ENCODE results near the gene RGS17. TPM values are rescaled to one million over a fixed set of nuclear protein-coding genes. Genes with fewer than 3 reads are reported as not detected.

Gene RGS17
- total and polyA plus RNA-seq, 2 of the 13 experiments (the other 11 are each of a cell fraction or from before 2014, with no cell fraction given), result 0.04 TPM; not detected in 1

DNA sequence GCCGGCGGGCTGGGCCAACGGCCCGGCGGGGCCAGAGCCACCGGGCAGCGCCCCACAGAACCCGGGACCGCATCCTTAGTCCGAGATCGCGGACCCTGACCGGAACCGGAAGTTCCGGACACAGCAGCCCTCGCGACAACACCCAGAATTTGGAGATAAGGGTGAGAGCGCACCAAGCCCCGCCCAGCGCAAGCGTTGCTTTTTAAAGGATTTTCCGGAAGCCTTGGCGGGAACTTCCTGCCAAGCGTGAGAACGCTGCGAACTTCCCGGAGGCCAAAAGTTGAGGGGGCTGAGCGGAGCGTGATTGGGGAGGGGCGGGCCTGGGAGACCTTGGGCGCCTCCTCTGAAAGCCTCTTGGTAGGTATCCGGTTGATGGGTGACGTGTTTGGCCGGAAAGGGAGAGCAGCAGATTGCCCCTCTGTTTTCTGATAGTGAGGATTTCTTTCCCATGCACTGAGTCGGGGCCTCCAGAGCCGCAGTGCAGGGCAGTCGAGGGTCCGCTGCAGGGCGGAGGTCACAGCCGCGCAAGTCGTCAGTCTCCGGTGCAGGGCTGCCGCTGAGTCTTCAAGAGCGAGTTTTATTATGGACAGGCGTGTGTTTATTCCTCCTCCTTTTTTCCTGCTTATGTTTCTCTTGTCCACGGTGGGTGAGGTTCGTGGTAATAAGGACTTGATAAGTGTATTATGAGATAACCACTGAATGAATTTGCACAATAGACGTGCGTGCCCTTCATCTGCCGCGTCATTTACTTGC, 128.3 kb downstream of the RGS17 start, which contains the start of gene MTRF1L (continued):
- TF ChIP-seq, protein P1, sequence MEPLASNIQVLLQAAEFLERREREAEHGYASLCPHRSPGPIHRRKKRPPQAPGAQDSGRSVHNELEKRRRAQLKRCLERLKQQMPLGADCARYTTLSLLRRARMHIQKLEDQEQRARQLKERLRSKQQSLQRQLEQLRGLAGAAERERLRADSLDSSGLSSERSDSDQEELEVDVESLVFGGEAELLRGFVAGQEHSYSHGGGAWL (CRISPR knock-in tag; IDR thresholded peaks at IDR 0.05), result no peak
- no peak for TF ChIP-seq TMF1 (CRISPR knock-in tag; IDR thresholded peaks at IDR 0.05; ENCODE audit: low read depth)
- TF ChIP-seq, protein P2, sequence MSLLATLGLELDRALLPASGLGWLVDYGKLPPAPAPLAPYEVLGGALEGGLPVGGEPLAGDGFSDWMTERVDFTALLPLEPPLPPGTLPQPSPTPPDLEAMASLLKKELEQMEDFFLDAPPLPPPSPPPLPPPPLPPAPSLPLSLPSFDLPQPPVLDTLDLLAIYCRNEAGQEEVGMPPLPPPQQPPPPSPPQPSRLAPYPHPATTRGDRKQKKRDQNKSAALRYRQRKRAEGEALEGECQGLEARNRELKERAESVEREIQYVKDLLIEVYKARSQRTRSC (CRISPR knock-in tag; IDR thresholded peaks at IDR 0.05; ENCODE audit: low read depth), result no peak
- TF ChIP-seq ZMYM3 (CRISPR knock-in tag; IDR thresholded peaks at IDR 0.05), result peak; percentile 12; the same call in 1 of the 2 replicates
- no peak for TF ChIP-seq ZNF432 (CRISPR knock-in tag; IDR thresholded peaks at IDR 0.05; ENCODE audit: borderline replicate concordance)
- TF ChIP-seq, protein P3, sequence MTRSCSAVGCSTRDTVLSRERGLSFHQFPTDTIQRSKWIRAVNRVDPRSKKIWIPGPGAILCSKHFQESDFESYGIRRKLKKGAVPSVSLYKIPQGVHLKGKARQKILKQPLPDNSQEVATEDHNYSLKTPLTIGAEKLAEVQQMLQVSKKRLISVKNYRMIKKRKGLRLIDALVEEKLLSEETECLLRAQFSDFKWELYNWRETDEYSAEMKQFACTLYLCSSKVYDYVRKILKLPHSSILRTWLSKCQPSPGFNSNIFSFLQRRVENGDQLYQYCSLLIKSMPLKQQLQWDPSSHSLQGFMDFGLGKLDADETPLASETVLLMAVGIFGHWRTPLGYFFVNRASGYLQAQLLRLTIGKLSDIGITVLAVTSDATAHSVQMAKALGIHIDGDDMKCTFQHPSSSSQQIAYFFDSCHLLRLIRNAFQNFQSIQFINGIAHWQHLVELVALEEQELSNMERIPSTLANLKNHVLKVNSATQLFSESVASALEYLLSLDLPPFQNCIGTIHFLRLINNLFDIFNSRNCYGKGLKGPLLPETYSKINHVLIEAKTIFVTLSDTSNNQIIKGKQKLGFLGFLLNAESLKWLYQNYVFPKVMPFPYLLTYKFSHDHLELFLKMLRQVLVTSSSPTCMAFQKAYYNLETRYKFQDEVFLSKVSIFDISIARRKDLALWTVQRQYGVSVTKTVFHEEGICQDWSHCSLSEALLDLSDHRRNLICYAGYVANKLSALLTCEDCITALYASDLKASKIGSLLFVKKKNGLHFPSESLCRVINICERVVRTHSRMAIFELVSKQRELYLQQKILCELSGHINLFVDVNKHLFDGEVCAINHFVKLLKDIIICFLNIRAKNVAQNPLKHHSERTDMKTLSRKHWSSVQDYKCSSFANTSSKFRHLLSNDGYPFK (CRISPR knock-in tag; IDR thresholded peaks at IDR 0.05; ENCODE audit: borderline replicate concordance), result peak; percentile 79; the same call in 1 of the 2 replicates
- TF ChIP-seq FOXA1 (IDR thresholded peaks at IDR 0.05), result no peak
- no peak for TF ChIP-seq FOXA1 (CRISPR knock-in tag; IDR thresholded peaks at IDR 0.05)
- TF ChIP-seq ZNF256 (CRISPR knock-in tag; conservative IDR thresholded peaks at IDR 0.05), result peak; percentile 27; the same call in 1 of the 2 replicates
- TF ChIP-seq, protein P4, sequence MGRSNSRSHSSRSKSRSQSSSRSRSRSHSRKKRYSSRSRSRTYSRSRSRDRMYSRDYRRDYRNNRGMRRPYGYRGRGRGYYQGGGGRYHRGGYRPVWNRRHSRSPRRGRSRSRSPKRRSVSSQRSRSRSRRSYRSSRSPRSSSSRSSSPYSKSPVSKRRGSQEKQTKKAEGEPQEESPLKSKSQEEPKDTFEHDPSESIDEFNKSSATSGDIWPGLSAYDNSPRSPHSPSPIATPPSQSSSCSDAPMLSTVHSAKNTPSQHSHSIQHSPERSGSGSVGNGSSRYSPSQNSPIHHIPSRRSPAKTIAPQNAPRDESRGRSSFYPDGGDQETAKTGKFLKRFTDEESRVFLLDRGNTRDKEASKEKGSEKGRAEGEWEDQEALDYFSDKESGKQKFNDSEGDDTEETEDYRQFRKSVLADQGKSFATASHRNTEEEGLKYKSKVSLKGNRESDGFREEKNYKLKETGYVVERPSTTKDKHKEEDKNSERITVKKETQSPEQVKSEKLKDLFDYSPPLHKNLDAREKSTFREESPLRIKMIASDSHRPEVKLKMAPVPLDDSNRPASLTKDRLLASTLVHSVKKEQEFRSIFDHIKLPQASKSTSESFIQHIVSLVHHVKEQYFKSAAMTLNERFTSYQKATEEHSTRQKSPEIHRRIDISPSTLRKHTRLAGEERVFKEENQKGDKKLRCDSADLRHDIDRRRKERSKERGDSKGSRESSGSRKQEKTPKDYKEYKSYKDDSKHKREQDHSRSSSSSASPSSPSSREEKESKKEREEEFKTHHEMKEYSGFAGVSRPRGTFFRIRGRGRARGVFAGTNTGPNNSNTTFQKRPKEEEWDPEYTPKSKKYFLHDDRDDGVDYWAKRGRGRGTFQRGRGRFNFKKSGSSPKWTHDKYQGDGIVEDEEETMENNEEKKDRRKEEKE (IDR thresholded peaks at IDR 0.05), result no peak
- TF ChIP-seq ZNF652 (CRISPR knock-in tag; IDR thresholded peaks at IDR 0.05; ENCODE audit: borderline replicate concordance, low read depth), result no peak
- no peak for TF ChIP-seq KAT2B (IDR thresholded peaks at IDR 0.05; ENCODE audit: borderline replicate concordance, low read depth, low read length)
- TF ChIP-seq, protein P5, sequence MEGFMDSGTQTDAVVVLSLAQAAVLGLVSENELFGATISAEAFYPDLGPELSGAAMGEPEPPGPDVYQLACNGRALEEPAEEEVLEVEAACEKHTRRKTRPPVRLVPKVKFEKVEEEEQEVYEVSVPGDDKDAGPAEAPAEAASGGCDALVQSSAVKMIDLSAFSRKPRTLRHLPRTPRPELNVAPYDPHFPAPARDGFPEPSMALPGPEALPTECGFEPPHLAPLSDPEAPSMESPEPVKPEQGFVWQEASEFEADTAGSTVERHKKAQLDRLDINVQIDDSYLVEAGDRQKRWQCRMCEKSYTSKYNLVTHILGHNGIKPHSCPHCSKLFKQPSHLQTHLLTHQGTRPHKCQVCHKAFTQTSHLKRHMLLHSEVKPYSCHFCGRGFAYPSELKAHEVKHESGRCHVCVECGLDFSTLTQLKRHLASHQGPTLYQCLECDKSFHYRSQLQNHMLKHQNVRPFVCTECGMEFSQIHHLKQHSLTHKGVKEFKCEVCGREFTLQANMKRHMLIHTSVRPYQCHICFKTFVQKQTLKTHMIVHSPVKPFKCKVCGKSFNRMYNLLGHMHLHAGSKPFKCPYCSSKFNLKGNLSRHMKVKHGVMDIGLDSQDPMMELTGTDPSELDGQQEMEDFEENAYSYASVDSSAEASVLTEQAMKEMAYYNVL (CRISPR knock-in tag; IDR thresholded peaks at IDR 0.05; ENCODE audit: borderline replicate concordance), result peak; percentile 61; the same call in 1 of the 2 replicates
- TF ChIP-seq AGO1 (IDR thresholded peaks at IDR 0.05; ENCODE audit: low read depth, low read length, poor library complexity, severe bottlenecking), result peak; percentile 76
- peak; percentile 99 for TF ChIP-seq ZMYM4 (CRISPR knock-in tag; IDR thresholded peaks at IDR 0.05)
- no peak for TF ChIP-seq RFX1 (IDR thresholded peaks at IDR 0.05)
- TF ChIP-seq TOE1 (CRISPR knock-in tag; IDR thresholded peaks at IDR 0.05), result peak; percentile 63; the same call in 1 of the 2 replicates
- peak; percentile 90 for TF ChIP-seq ZNF264 (CRISPR knock-in tag; IDR thresholded peaks at IDR 0.05)
- peak; percentile 72 for TF ChIP-seq CREM (IDR thresholded peaks at IDR 0.05)
- TF ChIP-seq CREM (CRISPR knock-in tag; IDR thresholded peaks at IDR 0.05), result no peak
